BE2C (cell line): ENCODE data around the gene GSG1L.

Experiments
- DNase-seq: peaks from one replicate; pipeline ENCODE4 v3.0.0-alpha.2; 2020
- H3K27me3 ChIP-seq: fragments of 250-450 bp; sonication (Bioruptor Pico); 2 replicates; pipeline ENCODE4 v1.5.1; 2020; ENCODE audit warnings: mild to moderate bottlenecking
- H3K36me3 ChIP-seq: fragments of 250-450 bp; sonication (Bioruptor Pico); 2 replicates; pipeline ENCODE4 v1.5.1; 2020; ENCODE audit warnings: mild to moderate bottlenecking
- H3K4me1 ChIP-seq: fragments of 250-450 bp; sonication (Bioruptor Pico); 2 replicates; pipeline ENCODE4 v1.5.1; 2020
- H3K4me3 ChIP-seq: 2 replicates; pipeline ENCODE4 v1.5.1; 2011; ENCODE audit warnings: low read depth, low read length
- H3K9me3 ChIP-seq: fragments of 250-450 bp; sonication (Bioruptor Pico); 2 replicates; pipeline ENCODE4 v1.5.1; 2020
- CTCF ChIP-seq: IDR thresholded peaks from 2 replicates; pipeline ENCODE4 v1.5.1; 2012; ENCODE audit warnings: mild to moderate bottlenecking, low read depth, low read length

Gene GSG1L

GRCh38 chr16:27819356-27819755, 244.2 kb downstream of the GSG1L start:
- Histone ChIP-seq H3K4me1 (no peaks in the 10 kb centered on the region), H3K9me3 (no peaks in the 10 kb centered on the region), H3K4me3 (no peak overlapping the region), H3K36me3 (no peaks in the 10 kb centered on the region), H3K27me3 (peaks cover 10% of the 10 kb centered on the region)
- no peak for DNase-seq
- TF ChIP-seq CTCF, result no peak

GRCh38 chr16:27818246-27818645, 245.3 kb downstream of the GSG1L start:
- Histone ChIP-seq H3K27me3 (peaks cover 10% of the 10 kb centered on the region), H3K4me1 (no peaks in the 10 kb centered on the region), H3K4me3 (no peak overlapping the region), H3K36me3 (no peaks in the 10 kb centered on the region), H3K9me3 (peaks cover 3% of the 10 kb centered on the region; the same call in 1 of the 2 replicates)
- DNase-seq, result no peak
- no peak for TF ChIP-seq CTCF

GRCh38 chr16:27817038-27817437, 246.5 kb downstream of the GSG1L start:
- no peak for TF ChIP-seq CTCF
- DNase-seq, result no peak
- H3K36me3 ChIP-seq, result no peaks in the 10 kb centered on the region
- peaks cover 10% of the 10 kb centered on the region for H3K27me3 ChIP-seq
- H3K4me1 ChIP-seq, result no peaks in the 10 kb centered on the region
- H3K4me3 ChIP-seq, result no peak overlapping the region
- peaks cover 3% of the 10 kb centered on the region; the same call in 1 of the 2 replicates for H3K9me3 ChIP-seq

GRCh38 chr16:27816561-27816960, 247.0 kb downstream of the GSG1L start:
- H3K4me3 ChIP-seq, result no peak overlapping the region
- peaks cover 3% of the 10 kb centered on the region; the same call in 1 of the 2 replicates for H3K9me3 ChIP-seq
- H3K4me1 ChIP-seq, result no peaks in the 10 kb centered on the region
- H3K36me3 ChIP-seq, result no peaks in the 10 kb centered on the region
- peaks cover 10% of the 10 kb centered on the region for H3K27me3 ChIP-seq
- TF ChIP-seq CTCF, result no peak
- DNase-seq, result no peak

GRCh38 chr16:27813591-27813990, 249.9 kb downstream of the GSG1L start:
- DNase-seq, result no peak

GRCh38 chr16:27811881-27812280, 251.6 kb downstream of the GSG1L start:
- no peak for DNase-seq
- no peaks in the 10 kb centered on the region for H3K4me1 ChIP-seq
- no peak for TF ChIP-seq CTCF
- no peaks in the 10 kb centered on the region for H3K36me3 ChIP-seq
- H3K4me3 ChIP-seq, result no peak overlapping the region
- H3K27me3 ChIP-seq, result no peaks in the 10 kb centered on the region
- peaks cover 3% of the 10 kb centered on the region; the same call in 1 of the 2 replicates for H3K9me3 ChIP-seq

More at GRCh38 chr16:27813591-27813990, 249.9 kb downstream of the GSG1L start:
- no peak overlapping the region for H3K4me3 ChIP-seq
- peaks cover 3% of the 10 kb centered on the region; the same call in 1 of the 2 replicates for H3K9me3 ChIP-seq
- H3K27me3 ChIP-seq, result peaks cover 7% of the 10 kb centered on the region
- H3K4me1 ChIP-seq, result no peaks in the 10 kb centered on the region
- no peaks in the 10 kb centered on the region for H3K36me3 ChIP-seq
- no peak for TF ChIP-seq CTCF
